Fibroblast of villous mesenchyme (primary cell): ENCODE data around the gene MAN1C1. TPM values are rescaled to one million over a fixed set of nuclear protein-coding genes. Genes with fewer than 3 reads are reported as not detected.
A peak's percentile ranks its signal among the peaks of the same experiment; 100 is the strongest.

ENCODE experiments used
- DNase-seq: peaks from one replicate; pipeline ENCODE4 v3.0.0-alpha.2; 2010; ENCODE audit warnings: low read depth
- H3K4me3 ChIP-seq: 2 replicates; pipeline ENCODE4 v1.5.1; 2011; ENCODE audit warnings: low read depth, mild to moderate bottlenecking, low read length
- total RNA-seq: library from RNA; depleted of rRNA; stranded (reverse); fragments of >200 nt; gene quantifications from 2 replicates; pipeline ENCODE4 v1.2.3, GENCODE V29; 2012
- TF ChIP-seq, protein P1 (sequence below): IDR thresholded peaks from 2 replicates; pipeline ENCODE4 v1.5.1; 2012; ENCODE audit warnings: low read depth, mild to moderate bottlenecking, low read length; ENCODE audit not compliant: insufficient read depth

MAN1C1 gene
- total RNA-seq, 1 donor = 5.2 TPM

DNA sequence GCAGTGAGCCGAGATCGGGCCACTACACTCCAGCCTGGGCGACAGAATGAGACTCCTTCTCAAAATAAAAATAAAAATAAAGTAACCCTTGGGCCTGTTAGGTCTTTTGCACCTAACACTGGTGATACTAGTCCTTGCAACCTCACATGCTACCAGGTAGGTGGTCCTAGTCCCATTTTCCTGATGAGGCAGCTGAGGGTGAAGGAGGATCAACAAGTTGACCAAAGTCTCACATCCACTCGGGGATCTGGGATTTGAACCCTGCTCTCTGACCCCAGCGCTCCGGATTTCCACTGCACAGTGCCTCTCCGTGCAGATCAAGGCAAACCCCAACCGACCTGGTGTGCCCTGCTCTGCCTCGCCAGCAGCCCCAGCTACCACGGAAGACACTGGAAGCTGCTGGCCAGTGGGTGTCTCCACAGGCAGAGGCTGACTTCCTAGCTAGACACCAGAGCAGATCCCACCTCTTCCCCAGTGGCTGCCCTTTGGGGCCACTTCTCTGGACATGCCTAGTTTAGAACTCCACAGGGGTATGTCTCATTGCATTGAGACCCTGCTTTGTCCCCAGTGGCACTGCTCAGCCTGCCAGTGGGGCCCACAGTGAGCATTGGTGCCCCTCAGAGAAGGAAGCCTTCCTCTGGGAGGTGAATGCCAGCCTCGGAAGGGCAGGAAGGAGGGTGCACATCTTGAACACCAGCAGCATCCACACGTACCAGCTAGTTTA is 45.6 kb upstream of the MAN1C1 start:
- no peak for DNase-seq
- TF ChIP-seq, protein P1, sequence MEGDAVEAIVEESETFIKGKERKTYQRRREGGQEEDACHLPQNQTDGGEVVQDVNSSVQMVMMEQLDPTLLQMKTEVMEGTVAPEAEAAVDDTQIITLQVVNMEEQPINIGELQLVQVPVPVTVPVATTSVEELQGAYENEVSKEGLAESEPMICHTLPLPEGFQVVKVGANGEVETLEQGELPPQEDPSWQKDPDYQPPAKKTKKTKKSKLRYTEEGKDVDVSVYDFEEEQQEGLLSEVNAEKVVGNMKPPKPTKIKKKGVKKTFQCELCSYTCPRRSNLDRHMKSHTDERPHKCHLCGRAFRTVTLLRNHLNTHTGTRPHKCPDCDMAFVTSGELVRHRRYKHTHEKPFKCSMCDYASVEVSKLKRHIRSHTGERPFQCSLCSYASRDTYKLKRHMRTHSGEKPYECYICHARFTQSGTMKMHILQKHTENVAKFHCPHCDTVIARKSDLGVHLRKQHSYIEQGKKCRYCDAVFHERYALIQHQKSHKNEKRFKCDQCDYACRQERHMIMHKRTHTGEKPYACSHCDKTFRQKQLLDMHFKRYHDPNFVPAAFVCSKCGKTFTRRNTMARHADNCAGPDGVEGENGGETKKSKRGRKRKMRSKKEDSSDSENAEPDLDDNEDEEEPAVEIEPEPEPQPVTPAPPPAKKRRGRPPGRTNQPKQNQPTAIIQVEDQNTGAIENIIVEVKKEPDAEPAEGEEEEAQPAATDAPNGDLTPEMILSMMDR = no peak
- no peak overlapping the region for H3K4me3 ChIP-seq

DNA sequence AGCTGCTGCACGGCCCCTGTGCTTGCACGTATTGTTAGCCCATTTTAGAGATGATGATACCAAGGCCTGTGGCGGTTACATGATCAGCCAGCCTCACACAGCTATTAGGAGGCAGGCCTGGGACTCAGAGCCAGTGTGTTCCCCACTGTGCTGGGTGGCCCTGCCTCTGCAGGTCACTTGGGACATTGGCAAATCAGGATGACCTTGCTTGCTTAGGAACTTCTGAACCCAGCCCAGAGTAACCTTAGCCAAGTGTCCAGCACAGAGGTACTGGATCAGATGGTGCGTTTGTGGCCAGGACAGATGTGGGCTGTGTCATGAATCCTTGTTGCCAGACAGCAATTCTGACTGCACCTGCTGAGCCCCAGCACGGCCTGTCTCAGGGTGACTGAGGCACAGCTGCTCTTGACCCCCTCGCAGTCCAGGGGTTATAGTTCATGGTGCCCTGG is 45.0 kb upstream of the MAN1C1 start:
- DNase-seq = no peak
- no peak overlapping the region for H3K4me3 ChIP-seq
- TF ChIP-seq, protein P1 = no peak

DNA sequence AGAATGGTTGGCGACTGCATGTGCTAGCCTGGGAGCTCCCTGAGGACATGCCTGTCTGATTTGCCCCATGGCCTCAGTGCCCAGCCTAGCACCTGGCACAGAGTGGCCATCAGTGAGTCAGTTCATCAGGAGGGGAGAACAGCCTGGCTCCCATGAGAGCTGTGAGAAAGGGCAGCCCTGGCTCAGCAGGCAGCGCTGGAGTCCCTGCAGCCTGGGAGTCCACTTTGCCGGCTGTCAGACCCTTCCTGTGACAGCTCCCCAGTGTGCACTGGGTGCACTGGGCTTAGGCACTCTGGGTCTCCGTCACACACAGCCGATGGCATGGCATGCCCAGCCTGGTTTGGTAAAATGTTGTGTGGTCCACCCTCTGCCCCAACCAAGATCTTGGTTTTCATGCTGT is 44.5 kb upstream of the MAN1C1 start:
- DNase-seq = no peak
- TF ChIP-seq, protein P1 = no peak
- no peak overlapping the region for H3K4me3 ChIP-seq

DNA sequence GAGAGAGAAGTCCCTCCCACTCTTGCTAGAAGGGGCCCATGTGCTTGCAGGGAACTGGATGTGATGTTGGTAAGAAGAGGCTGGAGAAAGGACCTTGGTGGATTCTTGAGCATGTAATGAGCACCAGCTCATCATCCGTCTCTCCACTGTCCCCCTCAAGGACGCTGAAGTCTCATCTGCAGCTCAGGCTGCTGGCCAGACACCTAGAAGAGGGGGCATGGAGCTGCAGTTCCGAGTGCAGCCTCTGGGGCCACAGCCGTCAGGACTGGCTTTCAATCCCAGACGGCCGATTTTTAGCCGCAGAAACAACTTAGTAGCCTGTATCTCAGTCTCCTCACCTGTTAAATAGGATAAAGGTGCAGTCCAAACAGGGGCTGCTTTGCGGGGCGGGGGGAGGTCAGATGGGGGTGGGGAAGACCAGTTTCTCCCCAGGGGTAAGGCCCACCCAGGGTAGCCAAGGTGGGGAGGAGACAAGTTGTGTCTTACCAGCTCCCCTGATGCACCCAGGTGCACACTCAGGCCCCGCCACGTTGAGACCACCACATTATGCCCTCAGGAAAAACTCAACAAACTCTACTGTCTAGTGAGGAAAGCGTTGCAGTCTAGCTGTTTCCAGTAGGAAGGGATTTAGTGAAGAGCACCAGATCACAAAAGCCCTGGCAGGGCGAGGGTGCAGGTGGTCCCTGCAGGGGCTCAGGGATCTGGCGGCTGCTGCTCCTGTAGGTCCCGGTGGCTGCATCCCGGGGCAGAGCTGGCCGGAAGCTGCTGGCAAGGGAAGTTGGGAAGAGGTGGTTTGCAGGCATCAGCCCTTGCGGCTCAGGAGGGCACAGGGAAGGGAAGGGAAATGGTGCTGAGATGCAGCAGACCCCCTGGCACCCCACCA is 43.6 kb upstream of the MAN1C1 start:
- peak; percentile 42 for DNase-seq

DNA sequence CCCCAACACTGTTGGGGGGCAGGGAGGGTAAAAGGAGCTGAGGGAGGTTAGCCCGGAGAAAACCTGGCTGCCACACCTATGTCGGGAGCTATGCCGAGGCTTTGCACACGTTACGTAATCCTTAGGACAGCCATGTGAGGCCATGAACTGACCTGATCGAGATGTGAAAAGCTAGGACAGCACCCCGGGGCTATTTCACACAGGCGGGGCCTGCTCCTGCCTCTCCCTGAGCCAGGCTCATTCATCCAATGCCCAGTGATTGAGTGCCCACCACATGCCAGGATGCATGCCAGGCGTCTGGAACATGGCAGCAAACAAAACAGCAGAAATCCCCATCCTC is 43.0 kb upstream of the MAN1C1 start:
- DNase-seq = no peak
- TF ChIP-seq, protein P1 = no peak
- H3K4me3 ChIP-seq = no peak overlapping the region

More for the DNA sequence above, 43.6 kb upstream of the MAN1C1 start:
- no peak overlapping the region for H3K4me3 ChIP-seq
- TF ChIP-seq, protein P1 = peak; percentile 81

DNA sequence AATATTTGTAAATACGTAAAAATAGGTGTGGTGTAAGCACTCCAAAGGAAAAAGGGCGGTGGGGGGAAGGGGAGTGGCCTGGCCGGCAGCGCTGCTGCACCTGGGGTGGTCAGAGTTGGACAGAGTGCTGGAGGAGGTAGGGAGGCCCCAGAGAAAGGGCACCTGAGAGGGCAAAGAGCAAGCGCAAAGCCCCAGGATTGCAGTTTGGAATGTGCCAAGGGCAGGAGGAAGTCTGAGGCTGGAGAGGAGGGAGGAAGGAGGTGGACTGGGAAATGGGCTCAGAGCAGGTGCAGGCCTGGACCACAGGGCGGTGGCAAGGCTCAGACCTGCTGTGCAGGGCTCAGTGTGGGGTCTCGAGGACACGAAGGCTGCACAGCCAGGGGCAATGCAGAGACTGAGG is 42.6 kb upstream of the MAN1C1 start:
- no peak overlapping the region for H3K4me3 ChIP-seq
- DNase-seq = no peak
- TF ChIP-seq, protein P1 = no peak
